Tibial nerve (tissue), 4 donors: ENCODE data around the gene SPSB4. TPM values are rescaled to one million over a fixed set of nuclear protein-coding genes. Genes with fewer than 3 reads are reported as not detected.
A peak's percentile ranks its signal among the peaks of the same experiment; 100 is the strongest.

Experiments used
- DNase-seq, 2 donors: peaks; one replicate each; pipeline ENCODE4 v3.0.0-alpha.2; 2019; ENCODE audit warnings: low spot score in 2 of 2
- H3K27ac ChIP-seq, 4 donors: fragments of 200-600 bp; sonication (generic) in 3 of 4; one replicate each; pipeline ENCODE4 v1.5.1; 2017 to 2019; ENCODE audit warnings: mild to moderate bottlenecking in 1 of 4
- H3K27me3 ChIP-seq, 2 donors: fragments of 200-600 bp; sonication (generic) in 1 of 2; one replicate each; pipeline versions ENCODE4 v1.5.1 to v1.6.0; 2017 to 2019
- H3K36me3 ChIP-seq, 3 donors: fragments of 200-600 bp; sonication (generic); one replicate each; pipeline ENCODE4 v1.5.1; 2018 to 2019
- H3K4me1 ChIP-seq, 4 donors: fragments of 200-600 bp; sonication (generic) in 3 of 4; one replicate each; pipeline ENCODE4 v1.5.1; 2017 to 2019
- H3K4me3 ChIP-seq, 4 donors: fragments of 200-600 bp; sonication (generic) in 3 of 4; one replicate each; pipeline ENCODE4 v1.5.1; 2017 to 2019; ENCODE audit warnings: mild to moderate bottlenecking in 1 of 4, moderate library complexity in 1 of 4
- H3K9me3 ChIP-seq, 4 donors: fragments of 200-600 bp; sonication (generic) in 3 of 4; one replicate each; pipeline ENCODE4 v1.5.1; 2017 to 2019
- CTCF ChIP-seq, 5 experiments: fragments of 200-600 bp in 3 of 5; fragments of 450-650 bp in 2 of 5; sonication (generic) in 3 of 5; IDR thresholded peaks; one replicate each; pipeline ENCODE4 v1.5.1; 2016 to 2019; ENCODE audit warnings: antibody characterized with exemption in 5 of 5, mild to moderate bottlenecking in 3 of 5, moderate library complexity in 2 of 5
- EP300 ChIP-seq, 2 donors: sonication (generic); formaldehyde crosslinking; IDR thresholded peaks; one replicate each; pipeline ENCODE4 v1.6.1; 2017; ENCODE audit warnings: antibody characterized with exemption in 2 of 2, mild to moderate bottlenecking in 1 of 2
- POLR2A ChIP-seq, 2 donors: fragments of 450-650 bp; IDR thresholded peaks; one replicate each; pipeline ENCODE4 v1.6.1; 2017; ENCODE audit warnings: antibody characterized with exemption in 2 of 2, mild to moderate bottlenecking in 2 of 2, moderate library complexity in 2 of 2
- WGBS, 2 donors: methylation state at CpG; one replicate each; pipeline ENCODE4 v1.1.5; 2018; 5-methylcytosine and 5-hydroxymethylcytosine counted together
- total RNA-seq, 4 donors: library from RNA; depleted of rRNA; stranded (reverse); fragments of >200 nt; gene quantifications; one replicate each; pipeline ENCODE4 v1.1.0, GENCODE V29; 2016

SPSB4 gene
- total RNA-seq, 4 donors from 2014 or later: 0.63 to 2.0 TPM; not detected in 2

- no peak overlapping the region for H3K4me3 ChIP-seq
- no peaks in the 10 kb centered on the region for H3K36me3 ChIP-seq
- H3K4me1 ChIP-seq: peaks cover 0 to 10% (median 0%) of the 10 kb centered on the region in 4 donors
- no peak for TF ChIP-seq EP300 (IDR thresholded peaks at IDR 0.05)
- TF ChIP-seq POLR2A (IDR thresholded peaks at IDR 0.05): no peak
- no peak for TF ChIP-seq CTCF (IDR thresholded peaks at IDR 0.05)
- no peaks in the 10 kb centered on the region for H3K27me3 ChIP-seq
- WGBS, 2 donors: 93 to 95% methylated on average over 6 of the region's 6 CpGs
- DNase-seq: no peak
- H3K9me3 ChIP-seq: no peaks in the 10 kb centered on the region
- no peak overlapping the region for H3K27ac ChIP-seq
Measured at GRCh38 chr3:141148169-141148568, 97.0 kb downstream of the SPSB4 start.

GRCh38 chr3:141148770-141149169 lies 97.6 kb downstream of the SPSB4 start:
- DNase-seq: no peak
- WGBS, 2 donors: 97 to 98% methylated on average over 2 of the region's 2 CpGs

GRCh38 chr3:141150081-141150830 lies 99.1 kb downstream of the SPSB4 start:
- no peak overlapping the region for H3K4me3 ChIP-seq
- no peaks in the 10 kb centered on the region for H3K9me3 ChIP-seq
- no peaks in the 10 kb centered on the region for H3K27me3 ChIP-seq
- TF ChIP-seq EP300 (IDR thresholded peaks at IDR 0.05) (no peak), POLR2A (IDR thresholded peaks at IDR 0.05) (no peak), CTCF (IDR thresholded peaks at IDR 0.05) (no peak)
- peaks cover 0 to 10% (median 0%) of the 10 kb centered on the region in 4 donors for H3K4me1 ChIP-seq
- DNase-seq: no peak
- no peak overlapping the region for H3K27ac ChIP-seq
- 68 to 75% methylated on average over 12 of the region's 12 CpGs for WGBS, 2 donors
- no peaks in the 10 kb centered on the region for H3K36me3 ChIP-seq

More at GRCh38 chr3:141148770-141149169, 97.6 kb downstream of the SPSB4 start:
- Histone ChIP-seq H3K4me1 (peaks cover 0 to 10% (median 0%) of the 10 kb centered on the region in 4 donors), H3K4me3 (no peak overlapping the region), H3K27me3 (no peaks in the 10 kb centered on the region), H3K9me3 (no peaks in the 10 kb centered on the region), H3K27ac (no peak overlapping the region), H3K36me3 (no peaks in the 10 kb centered on the region)
- TF ChIP-seq POLR2A (IDR thresholded peaks at IDR 0.05) (no peak), EP300 (IDR thresholded peaks at IDR 0.05) (no peak), CTCF (IDR thresholded peaks at IDR 0.05) (no peak)

GRCh38 chr3:141150931-141151330 lies 99.8 kb downstream of the SPSB4 start:
- Histone ChIP-seq H3K27me3 (no peaks in the 10 kb centered on the region), H3K4me1 (peaks cover 0 to 10% (median 0%) of the 10 kb centered on the region in 4 donors), H3K4me3 (no peak overlapping the region), H3K36me3 (no peaks in the 10 kb centered on the region), H3K27ac (peak overlapping the region in 1 of 4 donors; percentile 20), H3K9me3 (no peaks in the 10 kb centered on the region)
- TF ChIP-seq CTCF (IDR thresholded peaks at IDR 0.05): no peak
- no peak for TF ChIP-seq POLR2A (IDR thresholded peaks at IDR 0.05)
- TF ChIP-seq EP300 (IDR thresholded peaks at IDR 0.05): no peak
- DNase-seq: no peak
- WGBS, 2 donors: 82 to 88% methylated on average over 2 of the region's 2 CpGs

- DNase-seq: no peak
- no peaks in the 10 kb centered on the region for H3K9me3 ChIP-seq
- no peak for TF ChIP-seq CTCF (IDR thresholded peaks at IDR 0.05)
- TF ChIP-seq EP300 (IDR thresholded peaks at IDR 0.05): no peak
- no peak for TF ChIP-seq POLR2A (IDR thresholded peaks at IDR 0.05)
- no peak overlapping the region for H3K4me3 ChIP-seq
- peaks cover 0 to 10% (median 0%) of the 10 kb centered on the region in 4 donors for H3K4me1 ChIP-seq
- H3K27ac ChIP-seq: peak overlapping the region in 1 of 4 donors; percentile 20
- H3K27me3 ChIP-seq: no peaks in the 10 kb centered on the region
- 80 to 85% methylated on average over 9 of the region's 9 CpGs for WGBS, 2 donors
- H3K36me3 ChIP-seq: no peaks in the 10 kb centered on the region
Measured at GRCh38 chr3:141151439-141151838, 100.3 kb downstream of the SPSB4 start.
